GM19193 (cell line): ENCODE measurements around the gene ASAH2.

ENCODE experiments used
- POLR2A ChIP-seq: IDR thresholded peaks from 4 replicates; pipeline ENCODE4 v1.6.1; 2011; ENCODE audit not compliant: insufficient read depth, insufficient read length; ENCODE audit errors: extremely low read depth

The ASAH2 gene

DNA sequence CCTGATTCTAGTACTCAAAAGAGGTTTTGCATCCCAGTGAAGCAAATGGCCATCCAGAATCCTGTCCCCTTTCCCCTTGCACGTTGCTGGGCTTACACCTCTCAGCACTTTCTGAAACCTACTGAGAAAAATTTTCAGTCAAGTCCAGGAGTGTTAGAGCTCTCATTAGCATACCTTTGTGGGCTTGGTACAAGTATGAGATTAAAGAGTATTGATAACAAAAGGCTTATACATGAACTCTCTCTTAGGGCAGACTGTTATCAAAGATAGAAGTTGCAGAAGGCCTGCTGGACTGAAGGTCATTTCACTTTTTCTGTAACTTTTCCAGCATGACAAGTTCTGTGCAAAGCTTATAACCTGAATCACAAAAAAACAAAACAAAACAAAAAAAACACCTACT lies at the start of gene ASAH2:
Gene ASAH2 (minus strand): TSS at position 123 of the 400 bp plus-strand sequence. CDS start 2,906 bp downstream, outside the sequence.
- TF ChIP-seq POLR2A, result no peak

DNA sequence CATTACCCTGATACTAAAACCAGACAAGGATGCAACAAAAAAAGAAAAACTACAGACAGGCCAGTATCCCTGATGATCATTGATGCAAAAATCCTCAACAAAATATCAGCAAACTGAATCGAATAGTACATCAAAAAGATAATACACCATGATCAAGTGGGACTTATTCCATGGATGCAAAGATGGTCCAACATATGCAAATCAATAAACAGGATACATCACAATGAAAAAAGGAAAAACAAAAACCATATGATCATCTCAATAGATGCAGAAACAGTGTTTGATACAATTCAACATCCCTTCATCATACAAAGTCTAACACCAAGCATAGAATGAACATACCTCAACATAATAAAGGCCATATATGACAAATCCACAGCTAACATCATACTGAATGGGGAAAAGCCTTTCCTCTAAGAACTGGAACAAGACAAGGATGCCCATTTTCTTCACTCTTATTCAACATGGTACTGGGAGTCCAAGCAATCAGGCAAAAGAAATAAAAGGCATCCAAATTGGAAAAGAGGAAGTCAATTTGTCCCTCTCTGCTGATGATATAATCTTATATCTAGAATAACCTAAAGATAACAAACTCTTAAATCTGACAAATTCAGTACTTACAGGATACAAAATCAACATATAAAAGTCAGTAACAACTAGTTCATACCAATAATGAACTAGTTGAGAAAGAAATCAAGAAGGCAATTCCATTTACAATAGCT lies 48.8 kb upstream of the ASAH2 start:
- TF ChIP-seq POLR2A, result no peak

DNA sequence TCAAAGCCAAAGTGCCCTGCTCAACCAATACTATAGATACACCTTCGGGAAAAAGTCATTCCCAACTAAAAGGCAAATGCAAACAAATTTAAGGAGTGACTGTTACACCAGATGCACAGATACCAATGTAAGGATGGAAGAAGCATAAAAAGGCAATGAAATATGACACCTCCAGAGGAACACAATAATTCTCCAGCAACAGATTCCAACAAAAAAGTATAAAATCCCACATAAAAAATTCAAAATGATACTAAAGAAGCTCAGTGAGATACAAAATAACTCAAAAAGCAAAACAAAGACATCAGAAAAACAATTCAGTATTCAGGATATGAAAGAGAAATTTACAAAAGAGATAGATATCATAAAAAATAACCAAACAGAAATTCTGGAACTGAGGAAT lies 44.1 kb upstream of the ASAH2 start:
- TF ChIP-seq POLR2A, result no peak

DNA sequence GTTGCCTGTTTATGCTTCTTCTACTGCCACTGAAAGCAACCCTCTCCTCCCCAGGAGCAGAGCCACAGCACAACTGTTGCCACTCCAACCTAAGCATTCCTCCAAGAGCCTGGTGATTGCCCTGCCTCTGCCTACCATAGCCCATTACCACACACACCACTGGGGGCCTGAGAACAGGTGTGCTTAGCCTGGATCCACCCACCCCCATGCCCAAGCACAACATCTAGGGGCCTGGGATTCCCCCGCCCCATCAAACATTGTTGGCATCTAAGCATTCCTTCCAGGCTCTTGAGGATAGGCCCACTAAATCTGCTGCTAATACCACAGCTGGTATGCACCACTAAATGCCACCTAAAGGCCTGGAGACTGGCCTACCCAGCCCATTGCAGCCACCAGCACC lies 43.3 kb upstream of the ASAH2 start:
- TF ChIP-seq POLR2A, result no peak

DNA sequence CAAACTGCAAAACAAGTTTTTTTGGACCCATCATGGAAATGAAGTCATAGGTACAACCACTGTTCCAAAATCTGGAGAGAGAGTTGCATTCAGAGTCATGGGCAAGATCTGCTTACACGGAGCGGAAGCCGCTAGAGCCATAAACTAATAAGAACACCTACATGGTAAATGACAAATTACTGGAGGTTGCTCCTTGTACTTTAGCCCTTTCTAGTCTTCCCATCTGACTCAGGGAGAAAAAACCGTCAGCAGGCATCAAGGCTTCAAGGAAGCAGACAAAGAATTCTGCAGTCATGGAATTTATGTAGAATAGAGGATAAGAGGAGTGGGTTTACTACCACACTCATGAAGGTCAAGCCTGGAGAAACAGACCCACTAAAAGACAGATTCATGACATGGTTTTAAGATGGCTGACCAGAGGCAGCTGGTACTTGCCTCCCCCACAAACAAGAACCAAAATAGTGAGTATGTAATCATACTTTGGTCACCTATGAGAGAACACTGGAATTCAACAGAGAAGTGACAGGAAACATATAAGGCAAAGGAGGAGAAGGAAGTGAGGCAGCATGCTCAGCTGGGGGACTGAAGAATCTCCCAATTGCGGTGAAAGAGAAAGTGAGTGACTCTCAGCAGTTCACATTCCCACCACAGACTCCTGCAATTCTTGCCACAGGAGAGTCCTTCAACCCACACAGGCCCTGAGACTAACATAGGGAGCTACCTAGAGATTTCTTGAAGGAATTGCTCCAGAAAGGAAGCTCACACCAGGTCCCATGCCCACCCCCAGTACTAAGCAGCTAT lies 42.4 kb upstream of the ASAH2 start:
- TF ChIP-seq POLR2A, result no peak

DNA sequence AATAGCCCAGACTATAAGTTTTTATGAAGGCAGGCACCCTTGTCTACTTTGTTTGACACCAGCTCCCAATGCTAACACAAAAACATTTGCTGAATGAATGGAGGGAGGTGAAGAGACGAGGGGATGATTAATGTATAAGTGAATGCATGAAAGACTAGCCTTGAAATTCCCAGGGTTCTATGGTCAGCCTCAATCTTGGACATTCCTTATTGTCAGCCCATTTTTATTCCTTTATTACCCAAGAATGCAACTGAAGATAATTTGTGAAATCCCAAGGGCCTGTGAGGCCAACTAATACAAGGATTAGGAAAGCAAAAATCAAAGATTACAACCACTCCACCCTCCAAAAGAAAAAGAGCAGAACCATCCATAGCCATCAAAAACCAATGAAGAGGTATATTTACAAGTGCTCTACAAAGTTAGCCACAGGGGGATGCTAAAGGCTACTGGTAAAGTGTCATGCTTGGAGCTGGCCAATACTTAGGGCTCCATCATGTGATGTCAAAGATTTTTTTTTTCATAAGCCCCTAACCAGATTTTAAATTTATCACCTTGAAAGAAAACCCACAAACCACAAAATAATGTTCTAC lies 40.0 kb upstream of the ASAH2 start:
- TF ChIP-seq POLR2A, result no peak

DNA sequence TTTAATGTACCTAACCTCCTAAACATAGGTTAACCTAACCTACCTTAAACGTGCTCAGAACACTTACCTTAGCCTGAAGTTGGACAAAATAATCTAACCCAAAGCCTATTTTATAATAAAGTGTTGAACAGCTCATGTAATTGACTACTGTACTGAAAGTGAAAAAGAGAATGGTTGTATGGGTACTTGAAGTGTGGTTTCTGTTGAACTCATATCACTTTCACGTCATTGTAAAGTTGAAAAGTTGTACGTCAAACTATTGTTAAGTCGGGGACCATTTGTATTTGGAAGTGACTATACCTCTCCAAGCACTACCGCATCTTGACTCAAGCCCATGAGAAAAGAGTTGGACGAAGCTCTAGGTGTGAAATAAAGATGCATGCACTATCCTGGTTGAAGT lies 37.9 kb upstream of the ASAH2 start:
- TF ChIP-seq POLR2A, result no peak

DNA sequence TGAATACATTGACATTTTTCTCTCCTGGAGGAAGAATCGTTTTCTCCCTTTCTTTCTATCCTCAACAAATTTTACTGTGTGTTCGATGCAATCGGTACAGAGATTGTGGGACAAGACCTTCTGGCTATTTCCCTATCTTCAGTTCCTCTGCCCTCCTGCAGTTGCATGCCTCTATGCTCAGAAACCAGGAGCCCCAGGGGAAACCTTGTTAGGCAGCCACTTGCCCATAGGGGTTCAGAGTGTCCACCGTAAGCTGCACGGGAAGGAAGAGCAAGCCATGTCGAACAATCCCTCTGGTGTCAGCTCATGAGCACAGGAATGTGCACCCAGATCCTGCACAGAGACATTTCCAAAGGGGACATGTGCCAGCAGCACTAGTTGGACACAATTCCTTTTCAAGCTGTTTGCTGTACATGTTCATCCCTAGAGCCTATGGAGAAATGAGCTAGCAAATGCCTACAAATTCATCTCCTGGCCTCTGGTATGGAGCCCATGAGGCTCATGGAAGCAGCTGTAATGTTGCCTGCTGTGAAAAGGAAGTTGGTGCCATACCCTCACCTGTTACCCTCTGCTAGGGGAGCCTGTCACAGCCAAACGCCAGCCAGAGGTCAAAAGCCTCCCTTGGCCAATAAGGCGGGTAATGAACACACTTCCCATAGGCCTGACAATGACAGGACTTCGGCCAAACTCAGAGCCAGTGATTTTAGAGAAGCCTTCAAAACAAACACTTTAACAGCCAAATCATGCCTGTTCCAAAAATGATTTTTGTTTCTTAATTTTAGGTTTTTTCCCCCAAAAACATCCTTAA lies 35.9 kb upstream of the ASAH2 start:
- no peak for TF ChIP-seq POLR2A

DNA sequence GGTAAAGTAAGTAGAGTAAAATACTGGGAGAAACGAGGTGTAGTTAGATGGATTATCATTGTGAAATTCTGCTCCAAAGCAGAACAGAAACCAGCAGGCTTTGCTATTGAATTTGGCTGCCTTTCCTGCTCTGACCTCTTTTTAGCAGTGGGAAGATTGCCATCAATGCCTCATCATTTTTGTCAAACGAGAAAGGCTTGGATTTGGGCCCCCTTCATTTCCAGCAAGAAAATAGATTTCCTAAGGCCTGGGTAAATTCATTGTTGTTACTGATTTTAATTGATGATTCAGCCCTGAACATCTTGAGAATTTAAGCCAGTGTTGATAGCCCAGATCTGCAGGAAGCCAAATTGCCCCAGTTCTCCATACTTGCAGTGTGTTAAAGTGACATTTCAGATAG lies 35.2 kb upstream of the ASAH2 start:
- TF ChIP-seq POLR2A, result no peak

DNA sequence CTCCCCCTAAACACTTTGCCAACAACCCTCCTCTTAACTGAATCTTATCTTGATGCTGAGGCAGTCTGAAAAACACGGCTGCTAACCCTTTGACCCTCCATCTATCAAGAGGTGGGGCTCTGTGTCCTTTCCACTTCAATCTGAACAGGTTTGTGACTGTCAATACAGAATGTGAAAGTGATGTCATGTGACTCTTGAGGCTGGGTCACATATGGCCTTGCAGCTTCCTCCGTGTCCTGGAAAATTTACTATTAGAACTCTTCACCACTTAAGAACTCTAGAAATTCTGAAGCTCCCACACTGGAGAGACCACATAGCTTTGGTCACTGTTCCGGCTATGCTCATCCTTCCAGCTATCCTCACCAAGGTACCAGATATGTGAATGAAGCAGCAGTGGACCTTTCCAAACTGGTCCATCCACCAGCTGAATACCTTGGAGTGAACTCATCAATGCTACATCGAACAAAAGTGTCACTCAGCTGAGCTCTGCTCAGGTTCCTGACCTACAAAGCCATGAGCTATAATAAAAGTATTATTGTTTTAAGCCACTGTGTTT lies 30.7 kb upstream of the ASAH2 start:
- TF ChIP-seq POLR2A, result no peak

DNA sequence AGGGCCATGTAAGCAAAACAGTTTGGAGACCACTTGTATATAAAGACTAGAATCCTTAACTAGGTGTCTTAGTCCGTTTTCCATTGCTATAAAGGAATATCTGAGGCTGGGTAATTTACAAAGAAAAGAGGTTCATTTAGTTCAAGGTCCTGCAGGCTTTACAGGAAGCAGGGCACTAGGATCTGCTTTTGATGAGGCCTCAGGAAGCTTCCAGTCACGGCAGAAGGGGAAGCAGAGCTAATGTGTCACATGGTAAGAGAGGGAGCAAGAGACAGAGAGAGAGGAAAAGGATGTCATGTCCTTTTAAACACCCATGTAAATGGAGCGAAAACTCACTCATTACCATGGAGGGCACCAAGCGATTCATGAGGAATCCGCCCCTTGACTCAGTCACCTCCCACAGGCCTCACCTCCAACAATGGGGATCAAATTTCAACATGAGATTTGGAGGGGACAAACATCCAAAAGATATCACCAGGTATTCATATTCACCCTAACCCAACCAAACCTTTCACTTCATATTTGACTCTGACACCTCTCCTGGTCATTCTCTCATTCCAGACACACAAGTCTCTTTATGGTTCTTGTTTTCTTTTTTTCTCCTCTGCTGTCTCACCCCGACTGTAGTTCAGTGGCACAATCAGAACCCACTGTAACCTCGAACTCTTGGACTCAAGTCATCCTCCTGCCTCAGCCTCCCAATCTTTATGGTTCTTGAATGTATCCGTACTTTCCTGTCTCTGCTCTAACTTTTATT lies 30.1 kb upstream of the ASAH2 start:
- TF ChIP-seq POLR2A, result no peak

DNA sequence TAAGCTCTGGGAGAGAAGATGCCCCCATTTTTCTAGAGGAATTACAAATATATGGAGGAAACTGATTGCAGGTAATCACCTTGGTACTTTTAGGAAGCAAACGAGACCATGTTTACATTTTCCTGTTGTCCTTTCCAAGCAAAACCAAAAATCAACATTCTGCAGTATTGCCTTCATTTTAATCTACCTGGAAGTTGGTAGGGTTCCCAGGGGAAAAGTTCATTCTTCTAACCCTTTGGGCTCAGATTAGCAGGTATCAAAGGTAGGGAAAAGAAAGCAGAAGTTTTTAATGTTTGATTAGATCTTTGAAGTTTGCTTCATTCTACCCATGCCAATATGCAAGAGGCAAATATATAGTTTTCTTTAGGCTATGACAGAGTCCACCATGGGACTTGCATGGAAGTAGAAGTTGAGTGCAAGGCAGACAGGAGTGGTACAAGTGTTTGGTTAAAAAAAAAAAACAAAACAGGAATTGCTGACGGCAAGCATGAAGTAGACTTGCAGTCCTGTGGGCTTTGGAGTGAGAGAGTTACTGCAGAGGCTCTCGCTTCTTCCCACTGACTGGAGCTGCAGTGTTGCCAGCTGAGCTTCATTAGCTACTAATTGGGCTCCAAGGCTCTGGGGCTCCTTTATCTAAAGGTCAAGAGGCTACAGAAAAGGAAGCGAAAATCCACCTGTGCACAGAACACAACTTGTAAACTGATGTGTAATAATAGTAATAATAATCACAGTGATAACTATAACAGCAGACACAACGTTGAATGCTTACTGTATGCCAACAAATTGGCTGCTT lies 28.9 kb upstream of the ASAH2 start:
- TF ChIP-seq POLR2A, result no peak

DNA sequence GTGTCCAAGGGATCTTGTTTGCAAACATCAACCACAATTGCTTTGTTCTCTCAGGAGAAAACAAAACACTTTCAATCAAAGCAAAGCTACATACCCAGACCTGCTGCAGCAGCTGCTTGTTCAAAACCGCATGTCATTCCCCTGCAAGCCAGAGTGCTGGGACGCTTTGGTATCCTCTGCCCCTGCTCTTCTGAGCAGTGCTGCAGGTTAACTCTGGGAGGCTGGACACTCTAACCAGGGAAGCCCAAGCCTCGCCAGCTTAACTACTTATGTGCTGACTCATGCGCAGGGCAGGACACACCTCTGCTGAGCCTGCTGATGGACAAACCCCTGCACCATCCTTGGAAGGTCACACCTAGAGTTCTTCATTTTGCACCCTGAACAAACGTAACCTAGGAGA lies 28.2 kb upstream of the ASAH2 start:
- TF ChIP-seq POLR2A, result no peak
